ENCODE measurements around the gene UEVLD. TPM values are rescaled to one million over a fixed set of nuclear protein-coding genes. Genes with fewer than 3 reads are reported as not detected.
"Not testable (repeated sequence)": the region's sequence is repeated elsewhere in the genome, so short reads cannot be mapped to it uniquely, and the experiment has no call there.

UEVLD gene
- total and polyA plus RNA-seq, 4 donors, result 16.9 to 32.2 (median 23.3) TPM

- WGBS (ENCODE audit: insufficient coverage), result no CpG with 5 or more reads among the region's 5 CpGs
- H3K9me3 ChIP-seq (ENCODE audit: control insufficient read depth, insufficient read depth, low read length); H3K36me3 ChIP-seq (ENCODE audit: control insufficient read depth, insufficient read depth, low read length); H3K27ac ChIP-seq (ENCODE audit: low read depth, low read length); DNase-seq (ENCODE audit: low read depth in 4 of 6, low spot score in 6 of 6); H3K4me3 ChIP-seq (ENCODE audit: low read depth, low read length); H3K27me3 ChIP-seq (ENCODE audit: control insufficient read depth, insufficient read depth, low read length): not testable (repeated sequence)
- peaks cover 11% of the 10 kb centered on the region for H3K4me1 ChIP-seq (ENCODE audit: control insufficient read depth, insufficient read depth, low read length)
Measured at GRCh38 chr11:18594088-18594487, 5.6 kb upstream of the UEVLD start.

DNA sequence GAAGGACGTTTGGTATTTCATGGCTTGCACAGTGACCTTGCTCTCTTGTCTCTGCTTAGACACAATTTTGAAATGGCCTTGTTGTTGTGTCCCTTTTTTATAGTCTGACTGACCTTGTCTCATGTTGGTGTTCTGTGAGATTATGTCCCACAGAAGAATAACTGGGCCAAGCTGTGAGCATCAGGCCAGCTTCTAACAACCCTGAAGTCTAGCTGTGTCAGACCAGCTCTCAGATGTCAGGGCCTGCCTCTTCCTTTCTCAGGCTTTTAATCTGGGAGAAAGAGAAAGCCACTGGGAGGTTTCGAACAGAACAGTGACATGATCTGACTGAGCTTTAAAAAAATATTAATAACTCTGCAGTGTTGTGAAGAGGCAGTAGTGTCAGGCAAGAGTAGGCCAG is 2.0 kb upstream of the UEVLD start:
- WGBS (ENCODE audit: insufficient coverage), result 50% methylated on average over 1 of the region's 2 CpGs
- Histone ChIP-seq H3K4me1 (ENCODE audit: control insufficient read depth, insufficient read depth, low read length) (peaks cover 17% of the 10 kb centered on the region), H3K27ac (ENCODE audit: low read depth, low read length) (no peak overlapping the region)

DNA sequence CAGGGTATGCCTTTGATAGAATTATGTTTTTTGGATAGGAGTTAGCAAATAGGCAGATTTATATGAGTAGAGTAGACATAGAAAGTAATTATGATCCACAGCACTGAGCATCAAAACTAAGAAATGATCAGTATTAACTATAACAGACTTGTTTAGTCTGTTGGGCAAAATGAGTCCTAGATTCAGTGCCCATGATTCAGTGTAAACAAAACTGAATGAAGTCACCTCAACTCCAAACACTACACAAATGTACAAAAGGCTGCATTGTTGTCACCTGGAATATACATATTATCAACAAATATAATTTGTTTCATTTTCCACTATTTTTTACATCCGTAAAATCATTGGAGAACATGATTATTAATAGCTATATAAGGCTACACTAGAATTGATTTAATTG is 6.7 kb downstream of the UEVLD start:
- H3K36me3 ChIP-seq (ENCODE audit: control insufficient read depth, insufficient read depth, low read length), result no peaks in the 10 kb centered on the region
- DNase-seq (ENCODE audit: low read depth in 4 of 6, low spot score in 6 of 6), result no peak
- no peak overlapping the region for H3K4me3 ChIP-seq (ENCODE audit: low read depth, low read length)
- H3K4me1 ChIP-seq (ENCODE audit: control insufficient read depth, insufficient read depth, low read length), result no peaks in the 10 kb centered on the region
- H3K27ac ChIP-seq (ENCODE audit: low read depth, low read length), result no peak overlapping the region
- H3K27me3 ChIP-seq (ENCODE audit: control insufficient read depth, insufficient read depth, low read length), result no peaks in the 10 kb centered on the region
- no CpG with 5 or more reads among the region's 1 CpG for whole genome bisulfite sequencing (ENCODE audit: insufficient coverage)
- H3K9me3 ChIP-seq (ENCODE audit: control insufficient read depth, insufficient read depth, low read length), result no peaks in the 10 kb centered on the region

More for the DNA sequence above, 2.0 kb upstream of the UEVLD start:
- H3K9me3 ChIP-seq (ENCODE audit: control insufficient read depth, insufficient read depth, low read length), result no peaks in the 10 kb centered on the region
- peak in 1 of 6 donors; percentile 5 for DNase-seq (ENCODE audit: low read depth in 4 of 6, low spot score in 6 of 6)
- no peak overlapping the region for H3K4me3 ChIP-seq (ENCODE audit: low read depth, low read length)
- no peaks in the 10 kb centered on the region for H3K27me3 ChIP-seq (ENCODE audit: control insufficient read depth, insufficient read depth, low read length)
- H3K36me3 ChIP-seq (ENCODE audit: control insufficient read depth, insufficient read depth, low read length), result no peaks in the 10 kb centered on the region

- Histone ChIP-seq H3K27me3 (ENCODE audit: control insufficient read depth, insufficient read depth, low read length) (no peaks in the 10 kb centered on the region), H3K36me3 (ENCODE audit: control insufficient read depth, insufficient read depth, low read length) (peaks cover 3% of the 10 kb centered on the region), H3K9me3 (ENCODE audit: control insufficient read depth, insufficient read depth, low read length) (no peaks in the 10 kb centered on the region), H3K27ac (ENCODE audit: low read depth, low read length) (no peak overlapping the region), H3K4me3 (ENCODE audit: low read depth, low read length) (no peak overlapping the region), H3K4me1 (ENCODE audit: control insufficient read depth, insufficient read depth, low read length) (no peaks in the 10 kb centered on the region)
- no CpG with 5 or more reads among the region's 2 CpGs for WGBS (ENCODE audit: insufficient coverage)
- DNase-seq (ENCODE audit: low read depth in 4 of 6, low spot score in 6 of 6), result no peak
Measured at GRCh38 chr11:18580113-18580766, 8.3 kb downstream of the UEVLD start.

DNA sequence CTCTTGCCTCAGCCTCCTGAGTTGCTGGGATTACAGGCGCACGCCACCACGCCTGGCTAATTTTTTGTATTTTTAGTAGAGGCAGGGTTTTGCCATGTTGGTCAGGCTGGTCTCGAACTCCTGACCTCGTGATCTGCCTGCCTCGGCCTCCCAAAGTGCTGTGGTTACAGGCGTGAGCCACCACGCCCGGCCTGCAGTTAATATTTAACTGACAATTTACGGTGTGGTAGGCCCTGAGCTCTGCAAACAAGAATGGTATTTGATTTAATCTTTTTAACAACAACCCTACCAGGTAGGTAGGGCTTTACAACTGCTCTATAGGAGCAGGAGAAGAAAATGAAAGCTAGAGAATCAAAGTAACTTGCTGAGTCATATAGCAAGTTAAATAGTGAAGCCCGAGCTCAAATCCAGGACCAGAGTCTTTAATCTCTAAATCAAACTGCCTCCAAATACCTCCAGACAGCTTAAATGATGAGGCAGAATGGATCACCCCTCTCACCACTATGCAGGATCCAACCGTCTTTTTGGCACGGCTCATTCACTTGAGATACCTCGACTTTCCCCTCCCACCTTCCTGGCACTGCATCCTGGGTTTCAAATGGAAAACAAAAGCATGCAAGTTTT is 9.4 kb downstream of the UEVLD start:
- H3K27ac ChIP-seq (ENCODE audit: low read depth, low read length), result no peak overlapping the region
- no peak overlapping the region for H3K4me3 ChIP-seq (ENCODE audit: low read depth, low read length)
- H3K27me3 ChIP-seq (ENCODE audit: control insufficient read depth, insufficient read depth, low read length), result no peaks in the 10 kb centered on the region
- WGBS (ENCODE audit: insufficient coverage), result 100% methylated on average over 8 of the region's 14 CpGs
- no peaks in the 10 kb centered on the region for H3K9me3 ChIP-seq (ENCODE audit: control insufficient read depth, insufficient read depth, low read length)
- DNase-seq (ENCODE audit: low read depth in 4 of 6, low spot score in 6 of 6), result no peak
- peaks cover 3% of the 10 kb centered on the region for H3K36me3 ChIP-seq (ENCODE audit: control insufficient read depth, insufficient read depth, low read length)
- no peaks in the 10 kb centered on the region for H3K4me1 ChIP-seq (ENCODE audit: control insufficient read depth, insufficient read depth, low read length)

DNA sequence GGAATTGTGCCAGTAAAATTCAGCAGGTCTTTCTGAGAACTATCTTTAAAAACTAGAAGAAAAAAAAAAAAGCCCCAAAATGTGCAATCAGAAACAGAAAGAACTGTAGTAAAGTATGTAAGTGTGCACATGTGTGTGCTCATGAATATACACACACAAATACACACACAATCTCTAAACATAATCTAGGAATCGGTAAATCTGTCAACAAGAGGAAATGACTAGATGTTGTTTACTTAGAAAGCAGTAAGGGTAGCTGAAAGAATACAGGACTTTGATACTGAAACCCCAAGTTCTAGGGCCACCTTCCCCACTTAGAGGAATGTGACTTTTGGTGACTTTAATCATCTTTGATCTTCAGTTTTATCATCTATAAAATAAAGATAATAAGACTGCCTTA is 13.2 kb downstream of the UEVLD start:
- no peak for DNase-seq (ENCODE audit: low read depth in 4 of 6, low spot score in 6 of 6)
- Histone ChIP-seq H3K9me3 (ENCODE audit: control insufficient read depth, insufficient read depth, low read length) (no peaks in the 10 kb centered on the region), H3K27me3 (ENCODE audit: control insufficient read depth, insufficient read depth, low read length) (no peaks in the 10 kb centered on the region), H3K36me3 (ENCODE audit: control insufficient read depth, insufficient read depth, low read length) (peaks cover 15% of the 10 kb centered on the region), H3K27ac (ENCODE audit: low read depth, low read length) (no peak overlapping the region), H3K4me1 (ENCODE audit: control insufficient read depth, insufficient read depth, low read length) (no peaks in the 10 kb centered on the region), H3K4me3 (ENCODE audit: low read depth, low read length) (no peak overlapping the region)
- no CpG with 5 or more reads among the region's 1 CpG for WGBS (ENCODE audit: insufficient coverage)

- H3K4me1 ChIP-seq (ENCODE audit: control insufficient read depth, insufficient read depth, low read length), result no peaks in the 10 kb centered on the region
- no peak for DNase-seq (ENCODE audit: low read depth in 4 of 6, low spot score in 6 of 6)
- WGBS (ENCODE audit: insufficient coverage), result no CpG with 5 or more reads among the region's 3 CpGs
Measured at GRCh38 chr11:18567081-18567480, 21.5 kb downstream of the UEVLD start.

DNA sequence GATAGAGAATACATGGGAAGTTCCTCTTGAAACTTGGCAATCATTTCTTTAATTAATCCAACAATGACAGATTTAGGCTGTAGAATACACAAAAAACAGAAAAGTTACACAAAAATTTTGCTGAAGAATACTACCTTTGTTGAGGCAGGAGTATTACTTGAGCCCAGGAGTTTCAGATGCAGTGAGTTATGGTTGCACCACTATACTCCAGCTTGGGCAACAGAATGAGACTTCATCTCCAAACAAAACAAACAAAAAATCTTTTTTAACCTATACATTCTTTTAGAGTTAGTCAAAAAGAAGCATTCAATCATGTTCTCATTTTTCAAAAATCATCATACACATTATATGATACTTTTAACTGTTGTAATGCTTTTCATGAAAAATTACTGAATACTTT is 22.1 kb downstream of the UEVLD start:
- peaks cover 22% of the 10 kb centered on the region for H3K36me3 ChIP-seq (ENCODE audit: control insufficient read depth, insufficient read depth, low read length)
- H3K4me3 ChIP-seq (ENCODE audit: low read depth, low read length), result no peak overlapping the region
- no peak for DNase-seq (ENCODE audit: low read depth in 4 of 6, low spot score in 6 of 6)
- no peaks in the 10 kb centered on the region for H3K9me3 ChIP-seq (ENCODE audit: control insufficient read depth, insufficient read depth, low read length)
- H3K27ac ChIP-seq (ENCODE audit: low read depth, low read length), result no peak overlapping the region
- no peaks in the 10 kb centered on the region for H3K27me3 ChIP-seq (ENCODE audit: control insufficient read depth, insufficient read depth, low read length)
- no peaks in the 10 kb centered on the region for H3K4me1 ChIP-seq (ENCODE audit: control insufficient read depth, insufficient read depth, low read length)

More at GRCh38 chr11:18567081-18567480, 21.5 kb downstream of the UEVLD start:
- Histone ChIP-seq H3K9me3 (ENCODE audit: control insufficient read depth, insufficient read depth, low read length) (no peaks in the 10 kb centered on the region), H3K27ac (ENCODE audit: low read depth, low read length) (no peak overlapping the region), H3K27me3 (ENCODE audit: control insufficient read depth, insufficient read depth, low read length) (no peaks in the 10 kb centered on the region), H3K36me3 (ENCODE audit: control insufficient read depth, insufficient read depth, low read length) (peaks cover 17% of the 10 kb centered on the region), H3K4me3 (ENCODE audit: low read depth, low read length) (no peak overlapping the region)

DNA sequence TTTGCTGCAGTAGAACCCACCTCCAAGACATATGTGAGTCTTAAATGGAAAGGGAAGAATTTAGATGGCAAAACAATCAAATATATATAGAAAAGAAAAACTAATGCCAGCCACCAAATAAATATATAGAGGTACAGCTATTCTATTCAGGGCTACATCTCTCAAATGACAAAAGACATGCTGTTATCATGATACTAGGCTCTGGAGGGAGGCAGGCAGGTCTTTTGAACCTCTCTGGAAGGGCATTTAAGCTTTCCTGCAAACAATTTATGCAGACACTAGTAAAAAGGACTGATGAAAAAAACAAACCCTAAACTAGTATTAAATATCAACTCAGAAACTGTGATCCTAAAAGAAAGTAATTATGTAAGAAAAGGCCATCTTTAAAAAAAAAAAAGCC is 24.4 kb downstream of the UEVLD start:
- Histone ChIP-seq H3K27ac (ENCODE audit: low read depth, low read length) (no peak overlapping the region), H3K9me3 (ENCODE audit: control insufficient read depth, insufficient read depth, low read length) (no peaks in the 10 kb centered on the region), H3K36me3 (ENCODE audit: control insufficient read depth, insufficient read depth, low read length) (peaks cover 22% of the 10 kb centered on the region), H3K4me1 (ENCODE audit: control insufficient read depth, insufficient read depth, low read length) (no peaks in the 10 kb centered on the region), H3K27me3 (ENCODE audit: control insufficient read depth, insufficient read depth, low read length) (no peaks in the 10 kb centered on the region), H3K4me3 (ENCODE audit: low read depth, low read length) (no peak overlapping the region)
- DNase-seq (ENCODE audit: low read depth in 4 of 6, low spot score in 6 of 6), result no peak

GRCh38 chr11:18563090-18563730 is 25.3 kb downstream of the UEVLD start:
- DNase-seq (ENCODE audit: low read depth in 4 of 6, low spot score in 6 of 6), result no peak
- Histone ChIP-seq H3K9me3 (ENCODE audit: control insufficient read depth, insufficient read depth, low read length) (no peaks in the 10 kb centered on the region), H3K27me3 (ENCODE audit: control insufficient read depth, insufficient read depth, low read length) (no peaks in the 10 kb centered on the region), H3K36me3 (ENCODE audit: control insufficient read depth, insufficient read depth, low read length) (peaks cover 29% of the 10 kb centered on the region), H3K27ac (ENCODE audit: low read depth, low read length) (no peak overlapping the region), H3K4me3 (ENCODE audit: low read depth, low read length) (no peak overlapping the region), H3K4me1 (ENCODE audit: control insufficient read depth, insufficient read depth, low read length) (no peaks in the 10 kb centered on the region)
- 100% methylated on average over 1 of the region's 2 CpGs for WGBS (ENCODE audit: insufficient coverage)

All from spinal cord (tissue), 10 donors.